Measurements from ENCODE around the gene ALLC. TPM values are rescaled to one million over a fixed set of nuclear protein-coding genes. Genes with fewer than 3 reads are reported as not detected.

The ALLC gene
- total RNA-seq, 4 donors from 2014 or later = not detected

GRCh38 chr2:3625186-3625585, 32.8 kb upstream of the ALLC start:
- TF ChIP-seq CTCF (IDR thresholded peaks at IDR 0.05; ENCODE audit: low read depth) = no peak

- TF ChIP-seq CTCF (IDR thresholded peaks at IDR 0.05; ENCODE audit: low read depth) = no peak
These were observed 31.7 kb upstream of the ALLC start for GRCh38 chr2:3626118-3626811.

- TF ChIP-seq CTCF (IDR thresholded peaks at IDR 0.05; ENCODE audit: low read depth) = no peak
These were observed 31.0 kb upstream of the ALLC start for GRCh38 chr2:3626812-3627499.

GRCh38 chr2:3627500-3628100, 30.4 kb upstream of the ALLC start:
- no peak for TF ChIP-seq CTCF (IDR thresholded peaks at IDR 0.05; ENCODE audit: low read depth)

- no peak for TF ChIP-seq CTCF (IDR thresholded peaks at IDR 0.05; ENCODE audit: low read depth)
These were observed 29.7 kb upstream of the ALLC start for GRCh38 chr2:3628241-3628679.

GRCh38 chr2:3628800-3629199, 29.2 kb upstream of the ALLC start:
- TF ChIP-seq CTCF (IDR thresholded peaks at IDR 0.05; ENCODE audit: low read depth) = no peak

GRCh38 chr2:3630631-3631030, 27.4 kb upstream of the ALLC start:
- no peak for TF ChIP-seq CTCF (IDR thresholded peaks at IDR 0.05; ENCODE audit: low read depth)
